Measurements from ENCODE around the gene RIT1.

RIT1 gene

GRCh38 chr1:155911156-155912055 is at the start of gene RIT1:
RIT1 (minus strand) TSS chr1:155911349; CDS start chr1:155910761, 588 bp downstream.
- Histone ChIP-seq H3K27ac (ENCODE audit: low read depth, low read length) (peak within 1 kb of the TSS; percentile 77), H3K9ac (ENCODE audit: low read length) (peak within 1 kb of the TSS; percentile 1), H3K36me3 (ENCODE audit: control insufficient read depth, insufficient read depth, low read length) (peaks cover 15% of the 10 kb centered on the region), H3K4me1 (ENCODE audit: control insufficient read depth, insufficient read depth, low read length) (no peaks in the 10 kb centered on the region), H3K4me3 (ENCODE audit: low read length) (peak within 1 kb of the TSS; percentile 65), H3K27me3 (ENCODE audit: control insufficient read depth, insufficient read depth, low read length) (no peaks in the 10 kb centered on the region)

- H3K4me3 ChIP-seq (ENCODE audit: low read length): no peak overlapping the region
- H3K4me1 ChIP-seq (ENCODE audit: control insufficient read depth, insufficient read depth, low read length): no peaks in the 10 kb centered on the region
- no peak overlapping the region for H3K27ac ChIP-seq (ENCODE audit: low read depth, low read length)
- no peak overlapping the region for H3K9ac ChIP-seq (ENCODE audit: low read length)
- H3K36me3 ChIP-seq (ENCODE audit: control insufficient read depth, insufficient read depth, low read length): peaks cover 57% of the 10 kb centered on the region
- no peaks in the 10 kb centered on the region for H3K27me3 ChIP-seq (ENCODE audit: control insufficient read depth, insufficient read depth, low read length)
Observed at GRCh38 chr1:155960081-155960745, 49.1 kb upstream of the RIT1 start.

GRCh38 chr1:155957411-155957915 is 46.3 kb upstream of the RIT1 start:
- Histone ChIP-seq H3K27me3 (ENCODE audit: control insufficient read depth, insufficient read depth, low read length) (no peaks in the 10 kb centered on the region), H3K4me3 (ENCODE audit: low read length) (no peak overlapping the region), H3K27ac (ENCODE audit: low read depth, low read length) (no peak overlapping the region), H3K36me3 (ENCODE audit: control insufficient read depth, insufficient read depth, low read length) (peaks cover 52% of the 10 kb centered on the region), H3K9ac (ENCODE audit: low read length) (no peak overlapping the region), H3K4me1 (ENCODE audit: control insufficient read depth, insufficient read depth, low read length) (no peaks in the 10 kb centered on the region)

GRCh38 chr1:155954645-155955044 is 43.5 kb upstream of the RIT1 start:
- Histone ChIP-seq H3K4me3 (ENCODE audit: low read length) (no peak overlapping the region), H3K9ac (ENCODE audit: low read length) (no peak overlapping the region), H3K27me3 (ENCODE audit: control insufficient read depth, insufficient read depth, low read length) (no peaks in the 10 kb centered on the region), H3K27ac (ENCODE audit: low read depth, low read length) (no peak overlapping the region), H3K36me3 (ENCODE audit: control insufficient read depth, insufficient read depth, low read length) (peaks cover 54% of the 10 kb centered on the region), H3K4me1 (ENCODE audit: control insufficient read depth, insufficient read depth, low read length) (no peaks in the 10 kb centered on the region)

- Histone ChIP-seq H3K4me1 (ENCODE audit: control insufficient read depth, insufficient read depth, low read length) (no peaks in the 10 kb centered on the region), H3K27ac (ENCODE audit: low read depth, low read length) (no peak overlapping the region), H3K9ac (ENCODE audit: low read length) (no peak overlapping the region), H3K4me3 (ENCODE audit: low read length) (no peak overlapping the region), H3K27me3 (ENCODE audit: control insufficient read depth, insufficient read depth, low read length) (no peaks in the 10 kb centered on the region), H3K36me3 (ENCODE audit: control insufficient read depth, insufficient read depth, low read length) (peaks cover 47% of the 10 kb centered on the region)
Observed at GRCh38 chr1:155952505-155952890, 41.3 kb upstream of the RIT1 start.

GRCh38 chr1:155951753-155952504 is 40.8 kb upstream of the RIT1 start:
- Histone ChIP-seq H3K27ac (ENCODE audit: low read depth, low read length) (no peak overlapping the region), H3K36me3 (ENCODE audit: control insufficient read depth, insufficient read depth, low read length) (peaks cover 46% of the 10 kb centered on the region), H3K27me3 (ENCODE audit: control insufficient read depth, insufficient read depth, low read length) (no peaks in the 10 kb centered on the region), H3K9ac (ENCODE audit: low read length) (no peak overlapping the region), H3K4me3 (ENCODE audit: low read length) (no peak overlapping the region), H3K4me1 (ENCODE audit: control insufficient read depth, insufficient read depth, low read length) (no peaks in the 10 kb centered on the region)

GRCh38 chr1:155950829-155951228 is 39.7 kb upstream of the RIT1 start:
- Histone ChIP-seq H3K36me3 (ENCODE audit: control insufficient read depth, insufficient read depth, low read length) (peaks cover 46% of the 10 kb centered on the region), H3K9ac (ENCODE audit: low read length) (no peak overlapping the region), H3K4me3 (ENCODE audit: low read length) (no peak overlapping the region), H3K27me3 (ENCODE audit: control insufficient read depth, insufficient read depth, low read length) (no peaks in the 10 kb centered on the region), H3K27ac (ENCODE audit: low read depth, low read length) (no peak overlapping the region), H3K4me1 (ENCODE audit: control insufficient read depth, insufficient read depth, low read length) (no peaks in the 10 kb centered on the region)

GRCh38 chr1:155947741-155948140 is 36.6 kb upstream of the RIT1 start:
- Histone ChIP-seq H3K9ac (ENCODE audit: low read length) (no peak overlapping the region), H3K36me3 (ENCODE audit: control insufficient read depth, insufficient read depth, low read length) (peaks cover 34% of the 10 kb centered on the region), H3K27ac (ENCODE audit: low read depth, low read length) (no peak overlapping the region), H3K4me3 (ENCODE audit: low read length) (no peak overlapping the region), H3K4me1 (ENCODE audit: control insufficient read depth, insufficient read depth, low read length) (no peaks in the 10 kb centered on the region), H3K27me3 (ENCODE audit: control insufficient read depth, insufficient read depth, low read length) (no peaks in the 10 kb centered on the region)

- Histone ChIP-seq H3K36me3 (ENCODE audit: control insufficient read depth, insufficient read depth, low read length) (peaks cover 29% of the 10 kb centered on the region), H3K27ac (ENCODE audit: low read depth, low read length) (no peak overlapping the region), H3K27me3 (ENCODE audit: control insufficient read depth, insufficient read depth, low read length) (no peaks in the 10 kb centered on the region), H3K4me1 (ENCODE audit: control insufficient read depth, insufficient read depth, low read length) (no peaks in the 10 kb centered on the region), H3K4me3 (ENCODE audit: low read length) (no peak overlapping the region), H3K9ac (ENCODE audit: low read length) (no peak overlapping the region)
Observed at GRCh38 chr1:155947292-155947691, 36.1 kb upstream of the RIT1 start.

GRCh38 chr1:155946633-155947219 is 35.6 kb upstream of the RIT1 start:
- H3K4me3 ChIP-seq (ENCODE audit: low read length): no peak overlapping the region
- H3K27ac ChIP-seq (ENCODE audit: low read depth, low read length): no peak overlapping the region
- H3K9ac ChIP-seq (ENCODE audit: low read length): no peak overlapping the region
- H3K36me3 ChIP-seq (ENCODE audit: control insufficient read depth, insufficient read depth, low read length): peaks cover 25% of the 10 kb centered on the region
- H3K27me3 ChIP-seq (ENCODE audit: control insufficient read depth, insufficient read depth, low read length): no peaks in the 10 kb centered on the region
- no peaks in the 10 kb centered on the region for H3K4me1 ChIP-seq (ENCODE audit: control insufficient read depth, insufficient read depth, low read length)

GRCh38 chr1:155944444-155944799 is 33.3 kb upstream of the RIT1 start:
- no peaks in the 10 kb centered on the region for H3K4me1 ChIP-seq (ENCODE audit: control insufficient read depth, insufficient read depth, low read length)

More at GRCh38 chr1:155944444-155944799, 33.3 kb upstream of the RIT1 start:
- Histone ChIP-seq H3K36me3 (ENCODE audit: control insufficient read depth, insufficient read depth, low read length) (peaks cover 8% of the 10 kb centered on the region), H3K9ac (ENCODE audit: low read length) (no peak overlapping the region), H3K27ac (ENCODE audit: low read depth, low read length) (no peak overlapping the region), H3K4me3 (ENCODE audit: low read length) (no peak overlapping the region), H3K27me3 (ENCODE audit: control insufficient read depth, insufficient read depth, low read length) (no peaks in the 10 kb centered on the region)

All from rectal smooth muscle tissue (tissue), 1 donor.